ENCODE results near the gene RPRD2.

DNA sequence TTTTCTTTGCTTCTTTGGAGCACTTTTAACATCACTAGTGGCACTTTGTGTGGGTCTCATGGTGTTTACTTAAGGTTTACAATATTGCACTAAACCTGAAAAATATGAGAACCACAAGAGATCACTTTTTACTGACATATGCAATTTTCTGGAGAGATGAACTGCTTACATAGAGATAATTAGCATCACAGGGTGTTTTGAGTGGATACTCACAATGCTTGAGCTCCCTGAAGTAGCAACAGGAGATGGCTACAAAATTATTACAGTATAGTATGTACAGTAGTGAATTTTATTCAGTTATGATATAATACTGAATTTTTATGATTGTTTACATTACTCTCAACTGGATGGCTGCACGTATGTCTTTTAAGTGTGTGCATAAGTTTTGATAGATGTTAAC lies 22.6 kb downstream of the RPRD2 start:
- TF ChIP-seq EZH2 (IDR thresholded peaks at IDR 0.05) (no peak), POLR2AphosphoS5 (IDR thresholded peaks at IDR 0.05; ENCODE audit: borderline replicate concordance, low read depth, low read length) (no peak), FOXP2 (optimal IDR thresholded peaks at IDR 0.05; ENCODE audit: control extremely low read depth, extremely low read length, insufficient read depth) (no peak)
